HG03457 (cell line): Measurements from ENCODE around the gene POU2F1.

Experiments used
- ATAC-seq: cut with Tn5 transposase; IDR thresholded peaks from one replicate; pipeline ENCODE4 v1.9.1; 2021; ENCODE audit warnings: moderate number of reproducible peaks; ENCODE audit not compliant: unreplicated experiment

Gene POU2F1

GRCh38 chr1:167412072-167412471 is 191.4 kb downstream of the POU2F1 start:
- ATAC-seq = no peak

GRCh38 chr1:167412920-167413319 is 192.2 kb downstream of the POU2F1 start:
- ATAC-seq = no peak

- no peak for ATAC-seq
Observed at GRCh38 chr1:167413328-167413727, 192.6 kb downstream of the POU2F1 start.

DNA sequence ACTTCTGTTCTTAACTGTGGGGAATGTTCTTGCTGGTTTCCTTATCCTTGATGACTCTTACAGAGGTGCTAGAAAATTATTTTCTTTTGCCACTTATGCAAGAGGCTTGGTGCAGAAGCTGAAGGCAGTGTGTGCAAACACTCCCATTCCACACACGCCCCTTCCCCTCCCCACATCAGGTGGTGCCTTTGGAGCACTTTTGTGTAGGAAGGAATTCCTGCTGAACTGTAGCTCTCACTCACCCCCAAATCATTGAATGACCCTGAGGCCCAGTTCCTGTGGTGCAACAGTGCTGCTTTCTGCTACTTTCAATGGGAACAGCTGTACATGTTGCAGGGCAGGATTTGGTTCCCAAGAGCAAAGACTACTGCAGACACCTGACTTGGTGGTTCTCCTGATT is 195.8 kb downstream of the POU2F1 start:
- no peak for ATAC-seq

GRCh38 chr1:167418391-167418790 is 197.7 kb downstream of the POU2F1 start:
- no peak for ATAC-seq

DNA sequence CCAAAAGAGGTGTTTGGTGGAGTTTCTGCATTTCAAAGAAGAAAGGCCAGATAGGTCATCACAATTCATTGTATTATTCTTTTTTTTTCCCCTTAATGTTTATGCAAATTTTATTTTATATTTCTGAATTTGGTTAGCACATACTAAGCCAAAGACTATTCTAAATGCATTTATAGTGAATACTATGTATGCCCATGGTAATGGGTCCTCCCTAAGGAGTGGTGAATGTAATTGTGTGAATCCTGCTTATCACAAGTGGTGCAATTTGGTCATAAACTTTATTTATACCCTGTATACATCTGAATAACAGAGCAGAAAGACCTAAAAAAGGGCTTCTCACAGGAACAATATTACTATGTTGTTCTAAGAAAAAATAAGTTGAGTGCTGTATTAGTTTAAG is 198.6 kb downstream of the POU2F1 start:
- no peak for ATAC-seq

- no peak for ATAC-seq
Observed at GRCh38 chr1:167420510-167420909, 199.8 kb downstream of the POU2F1 start.

DNA sequence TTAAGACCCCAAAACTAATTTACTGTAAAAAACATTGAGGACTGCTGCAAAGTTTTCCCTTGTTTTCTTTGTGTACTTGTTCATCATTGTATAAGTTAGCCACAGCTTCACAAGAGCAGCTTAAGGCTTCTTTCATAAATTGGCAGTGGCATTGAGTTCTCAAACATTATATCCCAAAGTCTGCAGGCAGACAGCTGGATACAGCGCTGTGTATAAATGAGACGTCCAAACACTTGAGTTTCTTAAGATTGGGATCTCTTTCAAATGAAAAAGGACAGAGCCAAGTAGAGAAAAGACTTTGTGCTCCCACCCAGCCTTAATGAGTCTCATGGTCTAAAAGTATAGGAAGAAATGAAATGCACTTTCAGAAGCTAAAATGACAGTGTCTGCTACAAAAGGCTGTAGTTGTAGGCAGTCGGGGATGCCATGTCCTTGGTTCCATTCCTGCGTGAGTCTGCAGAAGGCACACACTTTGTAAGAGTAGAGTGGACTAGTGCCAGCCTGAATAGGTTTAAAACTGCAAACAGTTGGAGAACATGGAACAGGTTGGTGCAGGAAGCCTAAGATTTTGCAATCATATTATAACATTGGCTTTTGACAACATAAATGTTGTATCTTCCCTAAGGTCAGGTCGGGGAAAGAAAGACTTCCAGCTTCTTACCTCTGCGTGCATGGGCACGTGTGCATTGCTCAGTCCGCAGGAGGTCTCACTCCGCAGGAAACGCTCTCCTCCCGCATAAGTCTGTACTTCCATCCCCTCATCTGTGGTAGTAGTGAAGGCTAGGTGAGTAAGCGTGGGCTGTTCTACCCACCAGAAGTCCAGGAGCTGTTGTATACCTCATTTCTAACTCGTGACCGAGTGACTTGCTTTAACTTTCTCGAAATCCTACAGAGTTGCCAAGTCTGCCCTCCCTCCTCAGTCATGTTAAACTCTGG is 203.3 kb downstream of the POU2F1 start:
- no peak for ATAC-seq

DNA sequence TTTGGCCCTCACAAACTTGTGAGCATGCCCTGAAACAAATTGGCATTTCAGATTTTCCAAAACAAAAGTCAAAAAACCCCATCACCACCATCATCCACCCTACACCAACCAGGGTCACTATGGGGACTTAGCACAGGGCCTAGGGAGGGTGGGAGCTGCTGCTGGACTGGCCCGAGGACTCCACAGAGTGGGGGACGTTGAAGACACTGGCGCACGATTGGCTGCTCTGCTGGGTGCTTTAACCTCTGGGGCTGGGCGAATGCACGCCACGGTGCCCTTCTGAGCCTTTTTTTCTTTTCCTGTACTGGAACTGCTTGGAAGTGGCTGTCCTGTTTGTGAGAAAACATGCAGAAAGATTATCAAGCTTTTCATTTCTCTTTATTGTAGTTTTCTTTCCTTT is 204.8 kb downstream of the POU2F1 start:
- ATAC-seq = no peak

DNA sequence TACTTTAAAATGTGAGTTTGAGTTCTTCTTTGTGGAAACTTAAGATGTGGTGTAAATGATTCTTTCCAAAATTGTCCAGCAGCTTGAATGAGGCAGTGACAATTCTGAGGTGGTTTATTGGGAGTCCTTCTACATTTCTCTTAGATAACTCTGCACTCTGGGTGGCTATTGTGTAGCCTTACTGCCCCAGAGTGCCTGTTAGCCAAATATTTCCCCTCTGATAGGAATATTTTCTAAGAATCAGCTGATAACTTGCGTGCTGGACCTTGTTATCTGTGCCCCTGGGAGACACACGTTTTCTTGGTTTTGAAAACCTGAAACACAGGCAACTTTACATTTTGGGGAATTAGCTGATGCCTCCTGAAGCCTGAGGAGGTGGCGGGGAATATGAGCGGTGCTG is 206.0 kb downstream of the POU2F1 start:
- no peak for ATAC-seq

- ATAC-seq = no peak
Observed at GRCh38 chr1:167427848-167428247, 207.2 kb downstream of the POU2F1 start.

GRCh38 chr1:167428395-167428794 is 207.7 kb downstream of the POU2F1 start:
- ATAC-seq = no peak

DNA sequence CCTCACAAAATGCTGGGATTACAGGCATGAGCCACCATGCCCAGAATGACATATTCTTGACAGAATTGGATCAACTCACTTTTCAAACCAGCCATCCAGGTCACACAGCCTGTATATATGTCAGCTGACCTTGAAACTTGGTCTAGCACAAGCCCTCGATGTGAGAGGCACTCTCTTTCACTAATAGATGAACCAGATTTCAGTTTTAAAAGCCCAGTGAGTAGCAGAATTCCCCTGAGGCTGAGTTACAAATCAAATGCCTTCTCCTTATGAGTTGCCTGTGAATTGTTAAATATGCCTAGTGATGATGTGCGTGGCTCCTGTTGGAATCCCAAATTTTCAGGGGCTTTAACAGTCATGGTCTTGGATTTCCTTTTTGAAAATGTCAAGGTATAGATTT is 208.9 kb downstream of the POU2F1 start:
- no peak for ATAC-seq

DNA sequence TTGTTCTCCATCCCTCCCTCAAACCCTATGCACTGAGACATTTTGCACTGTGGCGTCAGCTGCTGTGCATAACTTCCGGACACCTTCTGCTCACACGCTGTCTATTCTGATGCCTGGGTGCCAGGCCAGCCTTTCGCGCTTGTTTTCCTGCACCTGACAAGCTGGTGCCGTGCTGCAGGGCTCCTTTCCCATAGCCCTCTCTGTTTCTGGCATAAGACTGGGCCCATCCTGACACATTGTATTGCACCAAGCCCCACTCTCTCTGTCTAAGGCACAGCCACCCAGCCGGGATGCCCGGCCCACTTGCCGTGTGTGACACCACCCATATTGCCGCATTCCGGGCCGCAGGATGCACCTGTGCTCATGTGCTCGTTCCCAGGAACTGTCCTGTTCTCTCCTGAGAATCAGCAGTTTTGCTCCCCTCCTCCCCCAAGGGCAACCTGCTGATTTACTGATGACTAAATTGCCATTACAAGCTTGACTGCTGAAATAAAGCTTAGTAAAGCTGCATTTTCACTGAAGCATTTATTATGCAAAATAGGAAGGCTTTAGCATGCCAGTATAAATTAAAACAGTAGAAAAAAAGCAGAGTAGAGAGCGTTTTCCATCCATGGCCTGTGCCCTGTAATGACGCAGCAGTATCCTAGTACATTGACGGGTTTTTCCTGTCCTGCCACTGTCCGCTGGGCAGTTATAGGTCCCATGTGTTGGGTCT is 209.6 kb downstream of the POU2F1 start:
- no peak for ATAC-seq

DNA sequence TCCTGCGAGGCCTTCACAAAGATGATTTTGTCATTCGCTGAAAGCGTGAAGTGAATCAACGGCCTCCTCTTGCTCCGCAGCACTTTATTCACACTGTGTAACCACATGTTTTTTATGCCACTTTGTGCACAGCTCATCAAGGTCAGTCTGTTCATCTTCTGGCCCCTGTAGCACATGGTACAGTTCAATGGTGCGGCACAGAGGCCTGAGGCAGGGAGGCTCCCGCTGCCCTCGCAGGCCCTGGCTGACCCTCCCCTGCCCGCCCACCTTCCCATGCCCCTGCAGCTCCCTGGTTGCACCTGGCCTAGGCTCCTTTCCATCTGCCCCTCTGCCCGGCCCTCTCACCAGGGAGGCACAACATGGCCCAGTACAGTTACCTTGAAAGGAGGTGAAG is 210.2 kb downstream of the POU2F1 start:
- no peak for ATAC-seq

GRCh38 chr1:167431261-167431908 is 210.7 kb downstream of the POU2F1 start:
- no peak for ATAC-seq

DNA sequence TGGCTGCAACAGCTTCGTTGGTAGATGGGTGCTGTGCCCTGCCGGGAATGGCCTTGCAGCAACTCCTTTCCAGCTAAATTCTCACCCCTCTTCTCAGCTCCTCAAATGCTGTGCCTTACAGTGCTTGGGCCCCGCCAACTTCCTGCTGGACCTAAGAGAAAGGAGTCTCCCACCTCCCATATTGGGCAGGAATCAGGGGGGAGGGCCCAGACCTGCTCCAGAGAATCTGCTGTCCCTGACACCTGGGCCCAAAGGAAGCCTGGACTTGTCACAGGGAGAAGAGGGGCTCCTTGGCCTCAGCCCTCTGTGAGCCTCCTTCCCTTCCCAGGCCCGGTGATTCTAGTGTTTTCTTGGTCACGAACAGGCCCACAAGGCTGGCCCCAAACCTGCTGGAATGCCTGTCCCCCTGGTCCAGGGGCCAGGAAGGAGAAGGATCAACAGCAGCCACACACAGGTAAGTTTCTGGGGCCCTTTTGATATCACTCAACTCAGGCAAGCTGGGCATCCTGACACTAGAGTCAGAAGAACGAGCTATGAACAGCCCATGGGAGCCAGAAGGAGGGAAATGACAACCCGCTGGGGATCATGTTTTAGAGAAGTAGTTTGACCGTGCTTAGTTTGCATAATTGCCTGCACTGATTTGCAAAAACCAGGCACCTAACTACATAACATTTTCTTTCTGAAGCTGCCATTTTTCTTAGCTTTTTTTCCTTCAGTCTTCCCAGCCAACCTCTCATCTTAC is 211.4 kb downstream of the POU2F1 start:
- no peak for ATAC-seq

- no peak for ATAC-seq
Observed at GRCh38 chr1:167432780-167433179, 212.1 kb downstream of the POU2F1 start.

GRCh38 chr1:167433884-167434283 is 213.2 kb downstream of the POU2F1 start:
- ATAC-seq = no peak

GRCh38 chr1:167434306-167434705 is 213.6 kb downstream of the POU2F1 start:
- ATAC-seq = no peak

DNA sequence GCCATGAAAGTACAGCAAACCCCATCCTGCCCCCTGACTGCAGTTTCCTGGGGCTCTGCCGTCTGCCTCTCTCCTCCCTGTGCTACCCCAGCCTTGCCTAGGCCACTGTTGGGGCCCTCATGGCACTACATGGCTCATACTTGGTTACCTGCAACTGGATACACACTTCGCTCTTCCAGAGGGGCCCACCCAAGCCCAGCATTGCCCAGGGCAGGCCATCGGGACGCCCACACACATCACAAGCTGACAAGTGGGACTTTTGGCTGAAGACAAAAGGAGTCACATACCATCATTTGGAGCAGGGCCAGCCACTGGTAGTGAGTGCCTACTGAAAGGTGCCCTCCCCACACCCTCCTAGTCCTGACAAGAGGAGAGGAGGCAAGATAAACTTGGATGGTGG is 214.8 kb downstream of the POU2F1 start:
- ATAC-seq = no peak
